Stimulated activated CD4-positive, alpha-beta T cell treated with anti-CD3 and anti-CD28 coated beads, Interleukin-15, amount 100 ng/mL, for 48 hours (primary cell): Measurements from ENCODE around the gene MEIS1.

Experiments used
- DNase-seq, 2 donors: peaks; one replicate each; pipeline ENCODE4 v3.0.0-alpha.2; 2020; ENCODE audit warnings: low read depth in 2 of 2

Gene MEIS1

GRCh38 chr2:66443979-66444861 lies 9.3 kb downstream of the MEIS1 start:
- no peak for DNase-seq

GRCh38 chr2:66445076-66445924 lies 10.4 kb downstream of the MEIS1 start:
- no peak for DNase-seq

- no peak for DNase-seq
Observed at GRCh38 chr2:66445925-66446871, 11.3 kb downstream of the MEIS1 start.

- DNase-seq = no peak
Observed at GRCh38 chr2:66446941-66447340, 12.0 kb downstream of the MEIS1 start.

GRCh38 chr2:66447677-66448076 lies 12.8 kb downstream of the MEIS1 start:
- DNase-seq = no peak

- no peak for DNase-seq
Observed at GRCh38 chr2:66448136-66448991, 13.4 kb downstream of the MEIS1 start.

- no peak for DNase-seq
Observed at GRCh38 chr2:66452214-66452613, 17.3 kb downstream of the MEIS1 start.

- DNase-seq = no peak
Observed at GRCh38 chr2:66452917-66453316, 18.0 kb downstream of the MEIS1 start.

- DNase-seq = no peak
Observed at GRCh38 chr2:66455490-66455889, 20.6 kb downstream of the MEIS1 start.

- no peak for DNase-seq
Observed at GRCh38 chr2:66456183-66457041, 21.5 kb downstream of the MEIS1 start.

- no peak for DNase-seq
Observed at GRCh38 chr2:66457545-66457944, 22.6 kb downstream of the MEIS1 start.

GRCh38 chr2:66460031-66460430 lies 25.1 kb downstream of the MEIS1 start:
- no peak for DNase-seq

- DNase-seq = no peak
Observed at GRCh38 chr2:66461001-66461663, 26.2 kb downstream of the MEIS1 start.

- no peak for DNase-seq
Observed at GRCh38 chr2:66461664-66462500, 27.0 kb downstream of the MEIS1 start.

- DNase-seq = no peak
Observed at GRCh38 chr2:66462501-66462825, 27.5 kb downstream of the MEIS1 start.

- no peak for DNase-seq
Observed at GRCh38 chr2:66463206-66463755, 28.4 kb downstream of the MEIS1 start.

- DNase-seq = no peak
Observed at GRCh38 chr2:66464930-66465637, 30.2 kb downstream of the MEIS1 start.
